WTC11 (cell line): ENCODE data around the gene TUNAR. TPM values are rescaled to one million over a fixed set of nuclear protein-coding genes. Genes with fewer than 3 reads are reported as not detected.

Experiments used
- ATAC-seq: fragments of 200-7000 bp; cut with Tn5 transposase; 2 replicates; pipeline ENCODE4 v1.10.0; 2021; ENCODE audit warnings: mild to moderate bottlenecking, moderate library complexity
- CTCF ChIA-PET: fragments of 300-600 bp; sonication (Branson Sonifier 250); formaldehyde crosslinking; loops from one replicate; lab custom pipeline; 2021; ENCODE audit warnings: antibody characterized with exemption; lab: Charles Lee
- POLR2A ChIA-PET: fragments of 350-600 bp; sonication (Branson Sonifier 250); formaldehyde crosslinking; loops from one replicate; lab custom pipeline; 2021; ENCODE audit warnings: antibody characterized with exemption; lab: Charles Lee
- DNase-seq: peaks from one replicate; pipeline ENCODE4 v3.0.0; 2021; ENCODE audit warnings: low spot score
- H3K27ac Mint-ChIP-seq: 2 replicates; pipeline ENCODE4 v1.8.0; 2021; ENCODE audit warnings: mixed read lengths
- H3K27me3 Mint-ChIP-seq: 2 replicates; pipeline ENCODE4 v1.8.0; 2021; ENCODE audit warnings: low read depth, mild to moderate bottlenecking, moderate library complexity, mixed read lengths
- H3K36me3 Mint-ChIP-seq: 2 replicates; pipeline ENCODE4 v1.8.0; 2021; ENCODE audit warnings: mixed read lengths
- H3K4me1 Mint-ChIP-seq: 2 replicates; pipeline ENCODE4 v1.8.0; 2022; ENCODE audit warnings: mixed read lengths
- H3K4me3 Mint-ChIP-seq: 2 replicates; pipeline ENCODE4 v1.8.0; 2021; ENCODE audit warnings: mild to moderate bottlenecking, moderate library complexity, mixed read lengths
- H3K9me3 Mint-ChIP-seq: 2 replicates; pipeline ENCODE4 v1.8.0; 2021; ENCODE audit warnings: mixed read lengths
- AFF4 ChIP-seq: sonication (generic); formaldehyde crosslinking; IDR thresholded peaks from 2 replicates; pipeline ENCODE4 v1.8.1; 2023; ENCODE audit warnings: mild to moderate bottlenecking, missing genetic modification reagents, borderline replicate concordance
- AR ChIP-seq: fragments of 250-450 bp; sonication (Bioruptor Pico); IDR thresholded peaks from 2 replicates; pipeline ENCODE4 v1.9.0; 2021; ENCODE audit warnings: mild to moderate bottlenecking
- ATF2 ChIP-seq: sonication (generic); formaldehyde crosslinking; IDR thresholded peaks from 2 replicates; pipeline ENCODE4 v1.8.1; 2022; ENCODE audit warnings: low read depth, missing genetic modification reagents, borderline replicate concordance
- ATF3 ChIP-seq: sonication (generic); formaldehyde crosslinking; conservative IDR thresholded peaks from 2 replicates; pipeline ENCODE4 v1.8.1; 2022; ENCODE audit warnings: mild to moderate bottlenecking, missing genetic modification reagents
- E2F4 ChIP-seq: sonication (generic); formaldehyde crosslinking; IDR thresholded peaks from 2 replicates; pipeline ENCODE4 v1.8.1; 2022; ENCODE audit warnings: low read depth, mild to moderate bottlenecking, moderate library complexity, missing genetic modification reagents, borderline replicate concordance
- ERG ChIP-seq: fragments of 250-450 bp; sonication (Bioruptor Pico); IDR thresholded peaks from 2 replicates; pipeline ENCODE4 v1.8.0; 2021; ENCODE audit warnings: mild to moderate bottlenecking
- FOXP4 ChIP-seq: sonication (generic); formaldehyde crosslinking; IDR thresholded peaks from 2 replicates; pipeline ENCODE4 v1.8.0; 2022; ENCODE audit warnings: mild to moderate bottlenecking, missing genetic modification reagents
- HMGA2 ChIP-seq: fragments of 250-450 bp; sonication (Bioruptor Pico); IDR thresholded peaks from 2 replicates; pipeline ENCODE4 v1.4.0; 2021; ENCODE audit warnings: mild to moderate bottlenecking, moderate library complexity
- MAX ChIP-seq: sonication (generic); formaldehyde crosslinking; IDR thresholded peaks from 2 replicates; pipeline ENCODE4 v1.8.0; 2022; ENCODE audit warnings: mild to moderate bottlenecking, missing genetic modification reagents
- NR1H2 ChIP-seq: sonication (generic); formaldehyde crosslinking; IDR thresholded peaks from 2 replicates; pipeline ENCODE4 v1.9.0; 2021; ENCODE audit warnings: mild to moderate bottlenecking, moderate library complexity, missing genetic modification reagents
- NR3C1 ChIP-seq: sonication (generic); formaldehyde crosslinking; conservative IDR thresholded peaks from 2 replicates; pipeline ENCODE4 v1.8.1; 2023; ENCODE audit warnings: low read depth, mild to moderate bottlenecking, missing genetic modification reagents
- SMAD3 ChIP-seq: sonication (generic); formaldehyde crosslinking; IDR thresholded peaks from 2 replicates; pipeline ENCODE4 v1.8.0; 2022; ENCODE audit warnings: missing genetic modification reagents, mild to moderate bottlenecking, borderline replicate concordance
- STAT6 ChIP-seq: sonication (generic); formaldehyde crosslinking; conservative IDR thresholded peaks from 2 replicates; pipeline ENCODE4 v1.8.1; 2023; ENCODE audit warnings: mild to moderate bottlenecking, low read depth, missing genetic modification reagents, moderate library complexity
- ZBTB21 ChIP-seq: sonication (generic); formaldehyde crosslinking; IDR thresholded peaks from 2 replicates; pipeline ENCODE4 v1.8.1; 2023; ENCODE audit warnings: mild to moderate bottlenecking, missing genetic modification reagents, borderline replicate concordance
- ZBTB43 ChIP-seq: sonication (generic); formaldehyde crosslinking; IDR thresholded peaks from 2 replicates; pipeline ENCODE4 v1.8.1; 2023; ENCODE audit warnings: mild to moderate bottlenecking, missing genetic modification reagents
- ZNF423 ChIP-seq: fragments of 250-450 bp; sonication (Bioruptor Pico); IDR thresholded peaks from 2 replicates; pipeline ENCODE4 v2.1.2; 2022; ENCODE audit warnings: mild to moderate bottlenecking, moderate library complexity
- total RNA-seq: library from RNA; stranded (reverse); gene quantifications from 3 replicates; pipeline ENCODE4 v1.2.3, GENCODE V29; 2021

TUNAR gene
- total RNA-seq, 1 experiment from 2014 or later = 36.3 TPM

GRCh38 chr14:95829321-95829720, 47.3 kb upstream of the TUNAR start (continued):
- TF ChIP-seq ATF2 (CRISPR knock-in tag) (no peak), ZBTB21 (CRISPR knock-in tag) (no peak), SMAD3 (no peak), HMGA2 (no peak), FOXP4 (CRISPR knock-in tag) (no peak)
- TF ChIP-seq, all 79 proteins: peak for 0

GRCh38 chr14:95830386-95830785, 46.2 kb upstream of the TUNAR start:
- H3K27me3 Mint-ChIP-seq = no peaks in the 10 kb centered on the region; the same call in 1 of the 2 replicates
- peaks cover 18% of the 10 kb centered on the region for H3K9me3 Mint-ChIP-seq
- ATAC-seq (no peak), DNase-seq (no peak)
- H3K27ac Mint-ChIP-seq = no peak overlapping the region
- peaks cover 22% of the 10 kb centered on the region for H3K4me1 Mint-ChIP-seq
- H3K4me3 Mint-ChIP-seq = no peak overlapping the region
- CTCF ChIA-PET = interaction anchor here (1.0 kb wide), 1 partner anchor 56 kb away, joined by 4 read pairs; no protein-coding TSS in a partner anchor
- H3K36me3 Mint-ChIP-seq = peaks cover 10% of the 10 kb centered on the region
- POLR2A ChIA-PET = no interaction called here
- TF ChIP-seq ATF3 (CRISPR knock-in tag) = no peak
- no peak for TF ChIP-seq AR (CRISPR knock-in tag)
- TF ChIP-seq NR3C1 (CRISPR knock-in tag) = no peak
- TF ChIP-seq ZNF423 (CRISPR knock-in tag) = no peak
- no peak for TF ChIP-seq STAT6 (CRISPR knock-in tag)
- TF ChIP-seq ERG (CRISPR knock-in tag) = no peak
- no peak for TF ChIP-seq MAX (CRISPR knock-in tag)
- TF ChIP-seq E2F4 = no peak
- TF ChIP-seq NR1H2 (CRISPR knock-in tag) = no peak
- TF ChIP-seq ZBTB43 (CRISPR knock-in tag) = no peak
- TF ChIP-seq AFF4 (CRISPR knock-in tag) = no peak
